GM19239 (cell line): ENCODE data around the gene TK1.
A peak's percentile ranks its signal among the peaks of the same experiment; 100 is the strongest.

Source experiments
- DNase-seq: peaks from one replicate; pipeline ENCODE4 v3.0.0; 2011; ENCODE audit warnings: low spot score; ENCODE audit not compliant: insufficient read length
- FAIRE-seq: peaks from 2 replicates; lab custom pipeline; 2011; peaks lifted over from hg19 to GRCh38; lab: Jason Lieb, UNC

Gene TK1

DNA sequence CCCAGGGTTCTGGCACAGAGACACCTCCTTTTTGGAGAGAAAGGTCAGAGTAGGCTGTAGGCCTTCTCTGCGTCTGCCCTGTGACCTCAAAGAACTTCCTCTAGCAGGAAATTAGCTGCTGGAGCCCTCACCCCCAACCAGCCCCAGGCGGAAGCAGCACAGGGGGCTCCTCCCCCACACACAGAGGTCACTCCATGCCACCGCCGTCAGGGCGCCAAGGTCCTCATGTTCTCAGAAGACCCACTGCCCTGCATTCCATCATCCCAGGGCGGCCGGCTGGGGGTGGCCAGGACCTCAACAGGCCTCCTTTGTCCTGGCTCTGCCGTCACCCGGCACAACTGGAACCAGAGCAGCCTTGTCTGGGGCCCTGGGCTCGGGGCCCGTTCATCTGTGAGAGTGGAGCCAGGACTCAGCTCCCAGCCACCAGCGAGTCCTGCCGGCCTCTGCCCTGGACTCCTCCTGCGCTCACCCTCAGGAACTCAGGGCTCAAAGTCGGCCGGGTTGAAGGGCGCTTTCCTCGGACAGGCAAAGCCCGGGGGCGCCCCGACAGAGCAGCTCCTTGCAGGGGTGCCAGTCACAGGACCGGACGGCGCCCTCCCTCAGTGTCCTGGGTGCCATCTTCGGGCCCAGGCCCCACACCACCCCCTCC lies 59.5 kb downstream of the TK1 start:
- DNase-seq (peak; percentile 72), FAIRE-seq (peak; percentile 80)

DNA sequence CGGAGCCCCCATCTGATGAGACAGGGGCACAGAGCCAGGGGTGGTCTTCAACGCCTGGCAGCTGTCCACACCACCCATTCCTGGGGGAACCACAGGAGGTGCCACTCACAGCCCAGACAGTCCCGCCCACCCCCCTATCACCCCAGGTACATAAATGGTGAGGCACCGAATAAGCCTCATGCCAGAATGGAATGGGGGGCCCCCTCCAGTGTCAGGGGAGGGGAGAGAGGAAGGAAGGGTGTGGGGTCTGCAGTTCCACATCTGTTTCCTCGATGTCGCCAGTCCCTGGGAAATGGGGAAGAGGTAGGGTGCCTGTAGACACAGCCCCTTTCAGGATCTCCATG lies 60.0 kb downstream of the TK1 start:
- DNase-seq (no peak), FAIRE-seq (no peak)

DNA sequence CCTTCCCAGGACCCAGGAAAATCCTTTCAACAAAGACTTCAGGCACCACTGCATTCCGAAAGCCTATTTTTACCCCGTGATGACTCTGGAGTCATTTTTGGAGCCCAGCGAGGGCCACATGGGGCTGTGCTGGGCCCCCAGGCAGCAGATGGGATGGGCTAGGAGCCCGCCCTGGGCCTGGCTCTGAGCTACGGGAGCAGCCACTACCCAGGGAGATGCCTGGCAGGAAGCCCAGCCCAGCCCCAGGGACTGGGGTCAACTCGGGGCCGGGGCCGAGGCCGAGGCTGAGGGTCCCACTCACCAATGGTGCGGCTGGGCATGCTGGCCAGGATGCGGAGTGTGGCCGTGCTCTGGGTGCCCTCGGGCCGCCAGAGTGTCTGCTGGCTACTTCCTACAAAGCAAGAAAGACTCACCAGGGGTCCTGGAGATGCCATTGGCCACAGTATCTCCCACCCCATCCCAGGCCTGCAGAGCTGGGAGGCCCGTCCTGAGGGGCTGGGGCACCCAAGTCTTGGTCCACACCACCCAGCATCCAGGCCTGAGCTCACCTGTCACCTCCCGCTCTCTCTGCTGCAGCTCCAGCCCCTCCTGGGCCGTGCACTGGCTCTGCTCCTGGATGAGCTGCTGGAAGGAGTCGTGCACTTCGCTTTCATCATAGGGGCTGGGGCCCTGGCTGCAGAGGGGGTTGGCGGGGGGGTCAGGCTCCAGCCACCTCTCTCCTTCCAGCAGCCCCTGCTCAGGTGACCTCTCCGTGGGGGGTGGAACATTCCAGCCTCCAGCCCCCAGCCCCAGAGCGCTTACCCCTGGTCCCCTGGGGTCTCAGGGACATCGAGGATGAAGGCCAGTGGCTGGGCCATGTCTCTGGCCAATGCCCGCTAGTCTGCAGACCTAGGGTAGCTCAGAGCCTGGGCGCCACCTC lies 60.6 kb downstream of the TK1 start:
- no peak for DNase-seq
- FAIRE-seq = no peak

- FAIRE-seq (peak; percentile 72), DNase-seq (no peak)
Observed at GRCh38 chr17:78125138-78125913, 61.5 kb downstream of the TK1 start.

DNA sequence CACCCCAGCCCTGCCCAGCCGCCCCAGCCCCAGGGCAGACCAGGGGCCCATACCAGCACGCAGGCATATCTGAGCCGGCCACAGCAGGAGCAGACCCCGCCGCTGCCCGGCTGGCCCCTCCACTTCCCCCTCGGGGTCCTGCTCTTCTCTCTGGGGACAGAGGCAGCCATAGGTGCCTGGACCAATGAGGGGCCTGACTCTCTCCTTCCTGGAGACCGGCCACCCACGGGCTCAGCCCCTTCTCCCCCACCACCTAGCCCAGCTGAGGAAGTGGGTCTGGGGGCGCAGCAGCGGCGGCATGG lies 62.1 kb downstream of the TK1 start:
- DNase-seq (no peak), FAIRE-seq (no peak)
